Motor neuron (in vitro differentiated cells): ENCODE results near the gene CLEC4D. TPM values are rescaled to one million over a fixed set of nuclear protein-coding genes. Genes with fewer than 3 reads are reported as not detected.

Experiments
- ATAC-seq, 8 experiments: fragments of 200-7000 bp; cut with Tn5 transposase; replicated peaks in 6 of 8; 2 replicates each; pipeline ENCODE4 v1.8.0; 2021; ENCODE audit warnings: mild to moderate bottlenecking in 8 of 8, moderate library complexity in 8 of 8
- H3K27ac ChIP-seq, 2 donors: fragments of 250-450 bp; sonication (Bioruptor Pico); 2 replicates each; pipeline ENCODE4 v1.9.0; 2021; ENCODE audit warnings: antibody characterized with exemption in 2 of 2, mild to moderate bottlenecking in 2 of 2, moderate library complexity in 1 of 2
- H3K4me1 ChIP-seq, 2 donors: fragments of 250-450 bp; sonication (Bioruptor Pico); replicated peaks in 1 of 2; 2 replicates each; pipeline ENCODE4 v1.6.1; 2021; ENCODE audit warnings: antibody characterized with exemption in 2 of 2, mild to moderate bottlenecking in 2 of 2, moderate library complexity in 1 of 2
- H3K4me3 ChIP-seq, 5 donors: fragments of 250-450 bp; sonication (Bioruptor Pico); 2 replicates each; pipeline ENCODE4 v1.9.0; 2021; ENCODE audit warnings: antibody characterized with exemption in 5 of 5, mild to moderate bottlenecking in 5 of 5, moderate library complexity in 4 of 5
- in situ Hi-C, 9 experiments: fragments of 400-800 bp; cut with MboI; loops; one replicate each; pipeline ENCODE4 v1.15.0; 2021; ENCODE audit warnings: low sequenced_read_pairs in 9 of 9, low pct_unique_long_range_greater_than_20kb in 2 of 9; ENCODE audit not compliant: unreplicated experiment in 9 of 9
- total RNA-seq, 8 experiments: library from RNA; unstranded; fragments of 300-600 nt; gene quantifications; 2 replicates each; pipeline versions ENCODE4 v1.2.3 to v1.2.4, GENCODE V29; 2022

CLEC4D gene
- total RNA-seq, 8 experiments from 2014 or later: 0.11 to 0.38 TPM; not detected in 6

DNA sequence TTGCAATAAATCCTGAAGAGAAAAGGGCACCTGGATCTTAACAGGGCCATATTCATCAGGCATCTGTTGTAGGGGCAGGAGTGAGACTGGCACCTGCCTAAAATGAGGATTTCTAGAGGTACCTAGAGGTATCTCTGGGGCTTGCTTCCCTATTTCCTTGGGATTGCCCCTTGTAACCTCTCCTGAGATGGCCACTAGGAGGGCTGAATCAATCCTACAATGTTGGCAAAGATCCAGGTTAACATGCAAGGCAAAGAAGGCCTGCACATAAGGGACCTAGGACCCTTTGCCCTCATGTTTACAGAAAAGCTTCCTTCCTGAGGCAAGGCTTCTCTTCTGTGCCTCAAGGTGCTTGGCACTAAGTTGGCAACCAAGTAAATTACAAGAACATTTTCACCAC lies 53.2 kb downstream of the CLEC4D start:
- in situ Hi-C loops: no loop called here
- ATAC-seq: no peak
- Histone ChIP-seq H3K4me1 (no peaks in the 10 kb centered on the region), H3K4me3 (no peak overlapping the region), H3K27ac (no peak overlapping the region)

Other genes with a start within 250 kb of the CLEC4D start
- gene CLEC6A, start 57.5 kb upstream of the CLEC4D start, total RNA-seq: under 1 TPM in 1 of 8 experiments, not detected in 7; 0.11 TPM
- gene CLEC4E, start 27.4 kb downstream of the CLEC4D start, total RNA-seq: under 1 TPM in 6 of 8 experiments, not detected in 2; 0.09 to 0.90 (median 0.38) TPM
- gene AICDA, start 99.4 kb downstream of the CLEC4D start, total RNA-seq: under 1 TPM in 2 of 8 experiments, not detected in 6; 0.52 TPM
- 1 to 10 TPM in 1 of 8 experiments, under 1 TPM in 4, not detected in 3; 0.66 to 1.9 (median 0.81) TPM for gene MFAP5, start 149.3 kb downstream of the CLEC4D start, total RNA-seq
- gene RIMKLB, start 184.5 kb downstream of the CLEC4D start, total RNA-seq: 100 to 1,000 TPM in 3 of 8 experiments, 10 to 100 TPM in 5; 19.3 to 109 (median 71.1) TPM